K562 (cell line): ENCODE results near the gene CPSF4. TPM values are rescaled to one million over a fixed set of nuclear protein-coding genes. Genes with fewer than 3 reads are reported as not detected.

Experiments used
- CBFA2T3 ChIP-seq: fragments of 450-650 bp; IDR thresholded peaks from 2 replicates; pipeline ENCODE4 v1.6.1; 2017
- DMBX1 ChIP-seq: fragments of 250-450 bp; sonication (Bioruptor Pico); IDR thresholded peaks from 2 replicates; pipeline ENCODE4 v1.8.0; 2022; ENCODE audit warnings: inconsistent platforms, mild to moderate bottlenecking, moderate library complexity, borderline replicate concordance
- FOXK1 ChIP-seq: sonication (generic); formaldehyde crosslinking; IDR thresholded peaks from 2 replicates; pipeline ENCODE4 v1.8.0; 2022; ENCODE audit warnings: missing genetic modification reagents, mild to moderate bottlenecking, borderline replicate concordance
- HEY1 ChIP-seq: fragments of 250-450 bp; sonication (Bioruptor Pico); IDR thresholded peaks from 2 replicates; pipeline ENCODE4 v1.5.0; 2020; ENCODE audit warnings: mild to moderate bottlenecking, moderate library complexity, borderline replicate concordance
- RUNX1 ChIP-seq: sonication (generic); IDR thresholded peaks from 2 replicates; pipeline ENCODE4 v1.6.1; 2016; ENCODE audit warnings: antibody characterized with exemption, low read depth
- SRSF3 ChIP-seq: fragments of 200-400 bp; formaldehyde crosslinking; IDR thresholded peaks from 2 replicates; pipeline ENCODE4 v1.6.1; 2016; ENCODE audit warnings: mild to moderate bottlenecking, low read length, moderate library complexity; ENCODE audit not compliant: insufficient read depth
- STAT5B ChIP-seq: fragments of 250-450 bp; sonication (Bioruptor Pico); IDR thresholded peaks from 2 replicates; pipeline ENCODE4 v1.8.0; 2021; ENCODE audit warnings: mild to moderate bottlenecking, inconsistent platforms
- U2AF2 ChIP-seq: fragments of 200-400 bp; formaldehyde crosslinking; optimal IDR thresholded peaks from 2 replicates; pipeline ENCODE3; 2017; ENCODE audit warnings: low read depth, mild to moderate bottlenecking, low read length
- WHSC1 ChIP-seq: IDR thresholded peaks from one replicate; pipeline ENCODE4 v1.6.1; 2012; ENCODE audit warnings: low read length, control low read depth, inconsistent platforms
- YY1 ChIP-seq, 3 experiments: IDR thresholded peaks; 2 replicates each; pipeline ENCODE4 v1.6.1; 2011; ENCODE audit warnings: low read length in 2 of 3, mild to moderate bottlenecking in 2 of 3, moderate library complexity in 2 of 3, borderline replicate concordance in 1 of 3, control low read depth in 1 of 3, low read depth in 1 of 3; ENCODE audit not compliant: insufficient read depth in 3 of 3, insufficient replicate concordance in 2 of 3, control insufficient read depth in 1 of 3, insufficient read length in 1 of 3; ENCODE audit errors: extremely low read depth in 1 of 3
- polyA plus RNA-seq, 8 experiments: library from polyadenylated mRNA; depleted of rRNA in 4 of 8; stranded (reverse) in 5 of 8; unstranded in 3 of 8; fragments of >200 nt; fragmentation: Nextera tagmentation in 2 of 8; fragmentation: Illumina TruSeq in 1 of 8; extraction: Ambion mirVana in 2 of 8; extraction: Trizol in 1 of 8; gene quantifications; 2 replicates each; pipeline versions ENCODE4 v1.2.1 to v1.2.3, GENCODE V29; 2011 to 2014; ENCODE audit warnings: inconsistent platforms in 1 of 8, missing spikeins in 1 of 8
- total RNA-seq, 7 experiments: library from RNA; depleted of rRNA in 6 of 7; stranded (reverse); fragments of >200 nt in 6 of 7; fragmentation: Illumina TruSeq in 2 of 7; extraction: Trizol in 2 of 7; gene quantifications; 2 replicates each; pipeline versions ENCODE4 v1.2.1 to v1.2.3, GENCODE V29; 2011 to 2021; ENCODE audit warnings: low replicate concordance in 1 of 7
- TF ChIP-seq, protein P1 (sequence below): sonication (generic); formaldehyde crosslinking; IDR thresholded peaks from 2 replicates; pipeline ENCODE4 v1.8.0; 2023; ENCODE audit warnings: mild to moderate bottlenecking, missing genetic modification reagents
- TF ChIP-seq, protein P2 (sequence below): fragments of 450-650 bp; IDR thresholded peaks from one replicate; pipeline ENCODE4 v1.6.1; 2018; ENCODE audit warnings: mild to moderate bottlenecking, moderate library complexity; ENCODE audit not compliant: partially characterized antibody
- TF ChIP-seq, protein P3 (sequence below): fragments of 450-650 bp; IDR thresholded peaks from 2 replicates; pipeline ENCODE4 v1.6.1; 2016; ENCODE audit warnings: mild to moderate bottlenecking
- TF ChIP-seq, protein P4 (sequence below): fragments of 450-650 bp; IDR thresholded peaks from 2 replicates; pipeline ENCODE4 v1.6.1; 2018; ENCODE audit warnings: mild to moderate bottlenecking, low read depth; ENCODE audit not compliant: partially characterized antibody

The CPSF4 gene
- total and polyA plus RNA-seq, 9 of the 15 experiments (the other 6 are each of a cell fraction or from before 2014, with no cell fraction given) = 16.9 to 118 (median 71.7) TPM

DNA sequence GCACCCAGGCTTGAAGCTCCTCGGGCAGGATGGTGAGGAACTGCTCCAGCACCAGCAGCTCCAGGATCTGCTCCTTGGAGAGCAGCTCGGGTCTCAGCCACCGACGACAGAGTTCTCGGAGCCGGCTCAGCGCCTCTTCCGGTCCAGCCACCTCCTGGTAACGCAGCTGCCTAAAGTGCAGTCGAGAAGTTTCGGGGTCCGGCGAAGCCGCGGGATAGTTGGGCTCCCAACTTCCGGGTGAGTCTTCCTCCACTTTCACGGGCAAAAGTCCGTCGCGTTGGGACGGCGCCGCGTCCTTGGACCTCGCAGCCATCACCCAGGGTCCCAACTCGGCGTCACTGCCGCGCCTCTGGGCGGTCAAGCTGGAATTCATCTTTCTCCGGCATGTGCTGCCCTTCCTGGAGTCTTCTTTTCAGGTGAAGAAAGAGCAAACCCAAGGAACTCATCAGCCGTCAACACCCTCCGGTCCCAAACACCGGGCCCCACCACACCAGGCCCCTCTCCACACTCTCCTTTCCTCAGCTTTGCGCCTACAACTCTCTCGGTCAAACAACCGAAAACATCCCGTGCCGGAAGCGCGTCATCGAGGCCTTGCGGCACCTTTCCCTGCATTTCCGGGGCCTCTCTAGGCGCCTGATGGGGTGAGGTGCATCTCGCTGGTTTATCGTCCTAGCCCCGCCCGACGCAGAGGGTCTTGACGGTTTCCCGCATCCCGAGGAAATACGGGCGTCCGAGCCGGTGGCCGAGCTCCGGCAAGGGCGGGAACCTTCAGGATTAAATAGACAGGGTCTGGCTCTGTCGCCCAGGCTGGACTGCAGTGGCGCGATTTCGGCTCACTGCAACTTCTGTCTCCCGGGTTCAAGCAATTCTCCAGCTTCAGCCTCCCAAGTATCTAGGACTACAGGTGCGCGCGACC lies 61.2 kb downstream of the CPSF4 start, which contains the start of gene ZNF394 (continued):
- peak in 2 of 3 experiments; percentile 66 to 73 for TF ChIP-seq YY1 (IDR thresholded peaks at IDR 0.05; ENCODE audit: borderline replicate concordance in 1 of 3, control insufficient read depth in 1 of 3, extremely low read depth in 1 of 3, insufficient read depth in 3 of 3, insufficient read length in 1 of 3, insufficient replicate concordance in 2 of 3, low read depth in 1 of 3, low read length in 2 of 3)
- TF ChIP-seq, protein P1, sequence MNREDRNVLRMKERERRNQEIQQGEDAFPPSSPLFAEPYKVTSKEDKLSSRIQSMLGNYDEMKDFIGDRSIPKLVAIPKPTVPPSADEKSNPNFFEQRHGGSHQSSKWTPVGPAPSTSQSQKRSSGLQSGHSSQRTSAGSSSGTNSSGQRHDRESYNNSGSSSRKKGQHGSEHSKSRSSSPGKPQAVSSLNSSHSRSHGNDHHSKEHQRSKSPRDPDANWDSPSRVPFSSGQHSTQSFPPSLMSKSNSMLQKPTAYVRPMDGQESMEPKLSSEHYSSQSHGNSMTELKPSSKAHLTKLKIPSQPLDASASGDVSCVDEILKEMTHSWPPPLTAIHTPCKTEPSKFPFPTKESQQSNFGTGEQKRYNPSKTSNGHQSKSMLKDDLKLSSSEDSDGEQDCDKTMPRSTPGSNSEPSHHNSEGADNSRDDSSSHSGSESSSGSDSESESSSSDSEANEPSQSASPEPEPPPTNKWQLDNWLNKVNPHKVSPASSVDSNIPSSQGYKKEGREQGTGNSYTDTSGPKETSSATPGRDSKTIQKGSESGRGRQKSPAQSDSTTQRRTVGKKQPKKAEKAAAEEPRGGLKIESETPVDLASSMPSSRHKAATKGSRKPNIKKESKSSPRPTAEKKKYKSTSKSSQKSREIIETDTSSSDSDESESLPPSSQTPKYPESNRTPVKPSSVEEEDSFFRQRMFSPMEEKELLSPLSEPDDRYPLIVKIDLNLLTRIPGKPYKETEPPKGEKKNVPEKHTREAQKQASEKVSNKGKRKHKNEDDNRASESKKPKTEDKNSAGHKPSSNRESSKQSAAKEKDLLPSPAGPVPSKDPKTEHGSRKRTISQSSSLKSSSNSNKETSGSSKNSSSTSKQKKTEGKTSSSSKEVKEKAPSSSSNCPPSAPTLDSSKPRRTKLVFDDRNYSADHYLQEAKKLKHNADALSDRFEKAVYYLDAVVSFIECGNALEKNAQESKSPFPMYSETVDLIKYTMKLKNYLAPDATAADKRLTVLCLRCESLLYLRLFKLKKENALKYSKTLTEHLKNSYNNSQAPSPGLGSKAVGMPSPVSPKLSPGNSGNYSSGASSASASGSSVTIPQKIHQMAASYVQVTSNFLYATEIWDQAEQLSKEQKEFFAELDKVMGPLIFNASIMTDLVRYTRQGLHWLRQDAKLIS (CRISPR knock-in tag) = no peak; the same call in 1 of the 2 replicates
- no peak; the same call in 1 of the 2 replicates for TF ChIP-seq FOXK1 (CRISPR knock-in tag)
- TF ChIP-seq, protein P2, sequence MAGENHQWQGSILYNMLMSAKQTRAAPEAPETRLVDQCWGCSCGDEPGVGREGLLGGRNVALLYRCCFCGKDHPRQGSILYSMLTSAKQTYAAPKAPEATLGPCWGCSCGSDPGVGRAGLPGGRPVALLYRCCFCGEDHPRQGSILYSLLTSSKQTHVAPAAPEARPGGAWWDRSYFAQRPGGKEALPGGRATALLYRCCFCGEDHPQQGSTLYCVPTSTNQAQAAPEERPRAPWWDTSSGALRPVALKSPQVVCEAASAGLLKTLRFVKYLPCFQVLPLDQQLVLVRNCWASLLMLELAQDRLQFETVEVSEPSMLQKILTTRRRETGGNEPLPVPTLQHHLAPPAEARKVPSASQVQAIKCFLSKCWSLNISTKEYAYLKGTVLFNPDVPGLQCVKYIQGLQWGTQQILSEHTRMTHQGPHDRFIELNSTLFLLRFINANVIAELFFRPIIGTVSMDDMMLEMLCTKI = no peak
- no peak for TF ChIP-seq WHSC1
- 0 out of 2 replicates have a peak, but pooled peaks have one; percentile 20 for TF ChIP-seq RUNX1
- TF ChIP-seq, protein P3, sequence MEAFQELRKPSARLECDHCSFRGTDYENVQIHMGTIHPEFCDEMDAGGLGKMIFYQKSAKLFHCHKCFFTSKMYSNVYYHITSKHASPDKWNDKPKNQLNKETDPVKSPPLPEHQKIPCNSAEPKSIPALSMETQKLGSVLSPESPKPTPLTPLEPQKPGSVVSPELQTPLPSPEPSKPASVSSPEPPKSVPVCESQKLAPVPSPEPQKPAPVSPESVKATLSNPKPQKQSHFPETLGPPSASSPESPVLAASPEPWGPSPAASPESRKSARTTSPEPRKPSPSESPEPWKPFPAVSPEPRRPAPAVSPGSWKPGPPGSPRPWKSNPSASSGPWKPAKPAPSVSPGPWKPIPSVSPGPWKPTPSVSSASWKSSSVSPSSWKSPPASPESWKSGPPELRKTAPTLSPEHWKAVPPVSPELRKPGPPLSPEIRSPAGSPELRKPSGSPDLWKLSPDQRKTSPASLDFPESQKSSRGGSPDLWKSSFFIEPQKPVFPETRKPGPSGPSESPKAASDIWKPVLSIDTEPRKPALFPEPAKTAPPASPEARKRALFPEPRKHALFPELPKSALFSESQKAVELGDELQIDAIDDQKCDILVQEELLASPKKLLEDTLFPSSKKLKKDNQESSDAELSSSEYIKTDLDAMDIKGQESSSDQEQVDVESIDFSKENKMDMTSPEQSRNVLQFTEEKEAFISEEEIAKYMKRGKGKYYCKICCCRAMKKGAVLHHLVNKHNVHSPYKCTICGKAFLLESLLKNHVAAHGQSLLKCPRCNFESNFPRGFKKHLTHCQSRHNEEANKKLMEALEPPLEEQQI = no peak
- TF ChIP-seq HEY1 (CRISPR knock-in tag) = no peak
- TF ChIP-seq STAT5B (CRISPR knock-in tag) = no peak
- no peak for TF ChIP-seq U2AF2
- TF ChIP-seq SRSF3 = no peak
- no peak for TF ChIP-seq CBFA2T3
- TF ChIP-seq DMBX1 (CRISPR knock-in tag) = no peak
- TF ChIP-seq, protein P4, sequence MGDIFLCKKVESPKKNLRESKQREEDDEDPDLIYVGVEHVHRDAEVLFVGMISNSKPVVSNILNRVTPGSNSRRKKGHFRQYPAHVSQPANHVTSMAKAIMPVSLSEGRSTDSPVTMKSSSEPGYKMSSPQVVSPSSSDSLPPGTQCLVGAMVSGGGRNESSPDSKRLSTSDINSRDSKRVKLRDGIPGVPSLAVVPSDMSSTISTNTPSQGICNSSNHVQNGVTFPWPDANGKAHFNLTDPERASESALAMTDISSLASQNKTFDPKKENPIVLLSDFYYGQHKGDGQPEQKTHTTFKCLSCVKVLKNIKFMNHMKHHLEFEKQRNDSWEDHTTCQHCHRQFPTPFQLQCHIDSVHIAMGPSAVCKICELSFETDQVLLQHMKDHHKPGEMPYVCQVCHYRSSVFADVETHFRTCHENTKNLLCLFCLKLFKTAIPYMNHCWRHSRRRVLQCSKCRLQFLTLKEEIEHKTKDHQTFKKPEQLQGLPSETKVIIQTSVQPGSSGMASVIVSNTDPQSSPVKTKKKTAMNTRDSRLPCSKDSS = no peak
